ENCODE results near the gene HNRNPH3. TPM values are rescaled to one million over a fixed set of nuclear protein-coding genes. Genes with fewer than 3 reads are reported as not detected.

HNRNPH3 gene
- total and polyA plus RNA-seq, 2 experiments from 2014 or later: 87.2 to 367 TPM

GRCh38 chr10:68288717-68289116, 43.1 kb upstream of the HNRNPH3 start:
- no peaks in the 10 kb centered on the region for H3K9me3 Mint-ChIP-seq
- H3K27me3 ChIP-seq (ENCODE audit: insufficient read depth): no peaks in the 10 kb centered on the region
- H3K4me3 ChIP-seq: no peak overlapping the region
- H3F3A ChIP-seq (replicated peaks; ENCODE audit: low read depth): no peaks in the 10 kb centered on the region
- H3K36me3 ChIP-seq (ENCODE audit: insufficient read depth): no peaks in the 10 kb centered on the region
- H3K4me3 Mint-ChIP-seq: no peak overlapping the region
- H3K79me2 ChIP-seq (replicated peaks; ENCODE audit: insufficient read depth): no peaks in the 10 kb centered on the region
- H3K36me3 Mint-ChIP-seq (ENCODE audit: low read depth): no peaks in the 10 kb centered on the region
- H3K4me2 ChIP-seq: no peak overlapping the region
- no peak for ATAC-seq
- TF ChIP-seq EZH2 (IDR thresholded peaks at IDR 0.05; ENCODE audit: low read depth, unreplicated experiment) (no peak), NANOG (IDR thresholded peaks at IDR 0.05; ENCODE audit: borderline replicate concordance) (no peak), ZNF114 (CRISPR knock-in tag; IDR thresholded peaks at IDR 0.05) (no peak), EZH2phosphoT487 (IDR thresholded peaks at IDR 0.05; ENCODE audit: unreplicated experiment) (no peak), POLR2AphosphoS5 (IDR thresholded peaks at IDR 0.05; ENCODE audit: low read depth) (no peak), REST (IDR thresholded peaks at IDR 0.05; ENCODE audit: unreplicated experiment) (no peak), JUNB (IDR thresholded peaks at IDR 0.05; ENCODE audit: unreplicated experiment) (no peak), ZNF462 (CRISPR knock-in tag; IDR thresholded peaks at IDR 0.05) (no peak), CREB1 (CRISPR knock-in tag; IDR thresholded peaks at IDR 0.05; ENCODE audit: low read depth) (no peak), ZNF331 (CRISPR knock-in tag; IDR thresholded peaks at IDR 0.05; ENCODE audit: low read depth) (no peak), STAT1 (IDR thresholded peaks at IDR 0.05; ENCODE audit: unreplicated experiment) (no peak)
- TF ChIP-seq, protein P1, sequence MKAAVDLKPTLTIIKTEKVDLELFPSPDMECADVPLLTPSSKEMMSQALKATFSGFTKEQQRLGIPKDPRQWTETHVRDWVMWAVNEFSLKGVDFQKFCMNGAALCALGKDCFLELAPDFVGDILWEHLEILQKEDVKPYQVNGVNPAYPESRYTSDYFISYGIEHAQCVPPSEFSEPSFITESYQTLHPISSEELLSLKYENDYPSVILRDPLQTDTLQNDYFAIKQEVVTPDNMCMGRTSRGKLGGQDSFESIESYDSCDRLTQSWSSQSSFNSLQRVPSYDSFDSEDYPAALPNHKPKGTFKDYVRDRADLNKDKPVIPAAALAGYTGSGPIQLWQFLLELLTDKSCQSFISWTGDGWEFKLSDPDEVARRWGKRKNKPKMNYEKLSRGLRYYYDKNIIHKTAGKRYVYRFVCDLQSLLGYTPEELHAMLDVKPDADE (IDR thresholded peaks at IDR 0.05): no peak
- TF ChIP-seq, protein P2, sequence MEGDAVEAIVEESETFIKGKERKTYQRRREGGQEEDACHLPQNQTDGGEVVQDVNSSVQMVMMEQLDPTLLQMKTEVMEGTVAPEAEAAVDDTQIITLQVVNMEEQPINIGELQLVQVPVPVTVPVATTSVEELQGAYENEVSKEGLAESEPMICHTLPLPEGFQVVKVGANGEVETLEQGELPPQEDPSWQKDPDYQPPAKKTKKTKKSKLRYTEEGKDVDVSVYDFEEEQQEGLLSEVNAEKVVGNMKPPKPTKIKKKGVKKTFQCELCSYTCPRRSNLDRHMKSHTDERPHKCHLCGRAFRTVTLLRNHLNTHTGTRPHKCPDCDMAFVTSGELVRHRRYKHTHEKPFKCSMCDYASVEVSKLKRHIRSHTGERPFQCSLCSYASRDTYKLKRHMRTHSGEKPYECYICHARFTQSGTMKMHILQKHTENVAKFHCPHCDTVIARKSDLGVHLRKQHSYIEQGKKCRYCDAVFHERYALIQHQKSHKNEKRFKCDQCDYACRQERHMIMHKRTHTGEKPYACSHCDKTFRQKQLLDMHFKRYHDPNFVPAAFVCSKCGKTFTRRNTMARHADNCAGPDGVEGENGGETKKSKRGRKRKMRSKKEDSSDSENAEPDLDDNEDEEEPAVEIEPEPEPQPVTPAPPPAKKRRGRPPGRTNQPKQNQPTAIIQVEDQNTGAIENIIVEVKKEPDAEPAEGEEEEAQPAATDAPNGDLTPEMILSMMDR (conservative IDR thresholded peaks at IDR 0.05; ENCODE audit: low read depth in 2 of 2): no peak
- H3K27ac Mint-ChIP-seq: no peak overlapping the region
- no peak overlapping the region for H2AFZ ChIP-seq
- peaks cover 3% of the 10 kb centered on the region for H3K27me3 Mint-ChIP-seq (ENCODE audit: insufficient read depth, low read depth, poor library complexity)
- no peaks in the 10 kb centered on the region for H4K20me1 ChIP-seq (replicated peaks; ENCODE audit: insufficient read depth)
- no peak overlapping the region for H3K27ac ChIP-seq (ENCODE audit: low read depth)
- no peaks in the 10 kb centered on the region for H3K4me1 Mint-ChIP-seq
- no peaks in the 10 kb centered on the region for H3K9me2 ChIP-seq (ENCODE audit: insufficient read depth)
- H3K4me1 ChIP-seq (ENCODE audit: insufficient read depth): no peaks in the 10 kb centered on the region
- DNase-seq (ENCODE audit: low spot score): no peak

Measured in GM23338 (cell line).